Activated CD4-positive, alpha-beta T cell treated with anti-CD3 and anti-CD28 coated beads for 1 hour (primary cell): Measurements from ENCODE around the gene CREM.

Source experiments
- DNase-seq: peaks from one replicate; pipeline ENCODE4 v3.0.0-alpha.2; 2020

CREM gene

DNA sequence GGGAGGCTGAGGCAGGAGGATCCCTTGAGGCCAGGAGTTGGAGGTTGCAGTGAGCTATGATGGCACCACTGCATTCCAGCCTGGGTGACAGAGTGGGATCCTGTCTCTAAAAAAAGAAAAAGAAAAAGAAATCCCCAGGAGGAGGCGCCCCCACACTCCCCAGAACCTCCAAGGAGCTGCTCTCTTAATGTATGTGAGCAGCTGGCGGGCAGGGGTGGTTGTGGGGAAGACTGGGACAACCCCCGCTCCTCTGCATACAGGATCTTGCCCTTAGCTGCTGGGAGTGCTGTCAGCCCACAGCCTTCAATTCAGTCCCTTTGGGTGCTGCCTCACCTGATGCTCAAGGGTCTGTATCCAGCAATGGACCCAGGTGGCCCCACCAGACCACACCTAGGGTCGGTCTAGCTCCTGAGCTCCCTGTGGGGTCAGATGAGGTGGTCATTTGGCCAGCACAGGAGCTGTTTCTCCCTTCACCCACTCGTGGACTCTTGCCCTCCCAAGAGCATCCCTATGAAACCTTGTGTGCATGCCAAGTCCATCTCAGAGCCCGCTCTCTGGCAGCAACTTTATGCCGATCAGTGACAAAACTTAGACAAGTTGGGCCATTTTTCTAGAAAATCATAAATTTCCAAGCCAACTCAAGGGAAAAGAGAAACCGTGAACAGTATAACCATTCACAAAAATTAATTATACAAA is 97.5 kb downstream of the CREM start:
- no peak for DNase-seq

DNA sequence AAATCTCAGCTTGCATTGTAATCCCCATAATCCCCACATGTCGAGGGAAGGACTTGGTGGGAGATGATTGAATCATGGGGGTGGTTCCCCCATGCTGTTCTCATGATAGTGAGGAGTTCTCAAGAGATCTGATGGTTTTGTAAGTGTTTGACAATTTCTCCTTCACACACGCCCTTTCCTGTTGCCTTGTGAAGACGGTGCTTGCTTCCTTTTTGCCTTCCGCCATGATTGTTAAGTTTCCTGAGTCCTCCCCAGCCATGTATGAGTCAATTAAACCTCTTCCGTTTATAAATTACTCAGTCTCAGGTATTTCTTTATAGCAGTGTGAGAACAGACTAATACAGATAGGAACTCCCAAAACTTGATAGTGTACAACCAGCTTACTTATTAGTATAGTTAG is 98.6 kb downstream of the CREM start:
- DNase-seq, result no peak

DNA sequence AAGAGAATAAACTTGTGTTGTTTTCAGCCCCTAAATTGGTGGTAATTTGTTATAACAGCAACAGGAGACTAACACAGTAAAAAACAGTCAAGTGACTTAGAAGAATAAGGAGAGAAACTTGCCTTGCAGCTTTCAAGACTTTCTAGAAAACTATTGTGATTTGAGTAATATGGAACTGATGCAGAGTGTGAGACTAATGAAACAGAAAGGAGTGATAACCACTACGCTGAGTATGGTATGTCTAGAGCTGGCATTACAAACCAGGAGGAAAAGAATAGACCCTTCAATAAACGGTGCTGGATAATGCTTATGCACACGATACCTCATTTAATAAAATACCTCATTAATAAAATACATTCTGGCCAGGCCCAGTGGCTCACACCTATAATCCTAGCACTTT is 99.9 kb downstream of the CREM start:
- DNase-seq, result no peak

DNA sequence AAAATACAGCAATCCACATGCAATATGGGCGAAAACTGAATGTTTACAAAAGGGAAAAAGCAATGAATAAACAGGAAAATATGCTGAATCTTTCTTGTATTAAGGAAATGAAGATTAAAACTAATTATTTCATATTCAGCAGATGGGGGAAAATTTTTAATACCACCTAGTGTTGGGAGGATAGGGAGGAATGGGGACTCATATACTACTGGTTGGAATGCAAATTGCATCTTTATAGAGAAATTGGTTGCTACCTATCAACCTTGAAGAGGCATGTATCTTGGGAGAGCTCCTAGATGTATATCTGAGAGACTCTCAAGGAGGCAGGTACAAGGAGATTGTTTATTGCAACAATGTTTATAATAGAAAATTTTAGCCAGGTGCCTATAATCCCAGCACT is 101.4 kb downstream of the CREM start:
- no peak for DNase-seq

DNA sequence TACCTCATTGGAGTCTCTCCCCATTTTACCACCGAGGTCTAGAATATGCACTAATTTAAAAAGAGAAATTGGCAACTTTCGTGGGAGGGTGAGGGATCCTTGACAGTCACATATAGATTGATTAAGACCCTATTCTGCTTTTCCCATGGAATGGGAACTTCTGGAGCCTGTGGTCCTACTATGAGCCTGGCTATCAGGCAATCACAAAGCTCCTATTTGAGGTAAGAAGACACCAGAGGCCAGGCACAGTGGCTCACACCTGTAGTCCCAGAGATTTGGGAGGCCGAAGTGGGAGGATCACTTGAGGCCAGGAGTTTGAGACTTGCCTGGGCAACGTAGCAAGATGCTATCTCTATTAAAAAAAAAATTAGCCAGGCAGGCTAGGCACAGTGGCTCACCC is 105.0 kb downstream of the CREM start:
- DNase-seq, result no peak

DNA sequence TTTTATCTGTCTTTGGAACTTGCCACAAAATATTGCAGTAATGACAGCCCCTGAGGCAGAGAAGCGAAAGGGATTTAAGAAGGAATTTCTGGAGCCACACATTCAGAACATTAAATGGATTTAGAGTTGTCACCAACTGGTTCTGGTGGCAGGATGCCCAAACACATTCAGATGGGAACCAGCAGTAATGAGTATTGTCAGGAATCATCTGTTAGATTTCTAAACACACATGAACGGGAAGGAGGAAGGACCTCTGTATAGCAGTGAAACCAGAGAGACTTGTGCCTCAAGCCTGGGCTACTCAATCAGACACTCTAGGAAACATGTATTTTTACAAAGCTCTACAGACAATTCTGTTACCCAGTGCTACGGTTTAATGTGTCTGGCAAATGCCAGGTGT is 105.9 kb downstream of the CREM start:
- DNase-seq, result no peak

DNA sequence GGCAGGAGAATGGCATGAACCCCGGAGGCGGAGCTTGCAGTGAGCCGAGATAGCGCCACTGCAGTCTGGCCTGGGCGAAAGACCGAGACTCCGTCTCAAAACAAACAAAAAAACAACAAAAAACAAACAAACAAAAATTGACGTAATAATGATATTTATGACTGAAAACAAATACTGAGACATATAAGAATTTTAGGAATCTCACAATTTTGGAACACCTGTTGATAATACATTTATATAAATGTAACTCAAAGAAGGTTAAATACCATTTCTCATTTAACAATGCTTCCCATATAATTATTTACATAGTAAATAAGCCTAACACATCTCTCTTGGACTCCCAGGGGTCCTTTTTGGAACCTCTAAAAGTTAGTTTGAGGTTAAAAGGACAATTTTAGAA is 107.4 kb downstream of the CREM start:
- DNase-seq, result no peak

DNA sequence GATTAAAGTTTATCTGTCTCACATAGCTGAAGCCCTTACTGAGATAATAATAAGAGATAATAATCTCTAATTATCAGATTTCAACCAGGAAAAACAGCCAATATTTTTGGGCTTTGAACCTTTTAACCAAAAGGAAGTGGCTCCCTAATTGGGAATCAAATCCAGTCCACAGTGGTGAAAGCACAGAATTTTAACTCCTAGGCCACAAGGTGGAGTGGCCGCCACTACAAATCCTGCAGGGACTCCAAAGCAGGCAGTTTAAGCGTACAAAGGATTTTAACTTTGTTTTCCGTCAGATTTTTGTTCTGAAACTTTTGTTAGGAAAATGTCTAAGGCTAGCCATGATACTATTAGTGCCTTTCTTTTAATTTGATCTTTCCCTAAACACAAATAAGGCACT is 110.1 kb downstream of the CREM start:
- no peak for DNase-seq

DNA sequence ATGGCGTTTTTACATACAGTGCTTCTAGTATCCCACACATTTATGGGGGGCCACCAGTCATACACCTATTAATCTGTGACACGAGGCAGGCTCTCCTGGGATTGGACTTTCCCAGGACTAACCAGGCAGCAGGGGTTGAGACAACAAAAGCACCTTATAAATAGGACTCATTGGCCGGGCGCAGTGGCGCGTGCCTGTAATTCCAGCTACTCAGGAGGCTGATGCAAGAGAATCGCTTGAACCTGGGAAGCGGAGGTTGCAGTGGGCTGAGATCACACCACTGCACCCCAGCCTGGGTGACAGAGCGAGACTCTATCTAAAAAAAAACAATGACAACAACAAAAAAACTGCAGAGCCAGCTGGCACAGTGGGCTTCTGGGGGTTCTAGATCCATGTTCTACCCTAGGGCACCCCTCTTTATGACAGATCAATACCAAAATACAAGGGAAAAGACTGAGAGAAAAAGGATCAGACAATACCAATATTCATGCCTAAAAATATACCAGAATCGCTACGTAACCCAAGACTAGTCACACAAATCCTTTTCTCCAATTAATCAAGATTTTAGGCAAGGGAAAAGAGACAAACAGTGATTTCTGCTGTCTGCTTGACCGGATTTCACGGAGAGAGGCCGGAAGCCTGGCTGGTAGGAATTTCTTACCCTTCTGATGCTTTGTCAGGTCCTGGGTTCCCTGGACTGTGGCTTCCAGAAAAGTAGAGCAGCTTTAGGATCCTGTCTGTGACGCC is 111.3 kb downstream of the CREM start:
- DNase-seq, result no peak

DNA sequence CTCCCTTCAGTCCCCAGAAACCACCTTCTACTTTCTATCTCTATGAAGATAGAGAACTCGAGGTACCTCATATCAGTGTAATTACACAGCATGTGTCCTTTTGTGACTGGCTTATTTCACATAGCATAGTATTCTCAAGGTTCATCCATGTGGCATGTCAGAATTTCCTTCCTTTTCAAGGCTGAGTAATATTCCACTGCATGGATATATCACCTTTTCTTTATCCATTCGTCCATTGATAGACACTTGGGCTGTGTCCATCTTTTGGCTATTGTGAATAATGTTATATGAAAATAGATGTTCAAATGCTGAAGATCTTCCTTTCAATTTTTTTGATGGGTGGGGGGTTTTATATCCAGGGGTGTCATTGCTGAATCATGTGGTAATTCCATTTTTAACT is 117.9 kb downstream of the CREM start:
- DNase-seq, result no peak

DNA sequence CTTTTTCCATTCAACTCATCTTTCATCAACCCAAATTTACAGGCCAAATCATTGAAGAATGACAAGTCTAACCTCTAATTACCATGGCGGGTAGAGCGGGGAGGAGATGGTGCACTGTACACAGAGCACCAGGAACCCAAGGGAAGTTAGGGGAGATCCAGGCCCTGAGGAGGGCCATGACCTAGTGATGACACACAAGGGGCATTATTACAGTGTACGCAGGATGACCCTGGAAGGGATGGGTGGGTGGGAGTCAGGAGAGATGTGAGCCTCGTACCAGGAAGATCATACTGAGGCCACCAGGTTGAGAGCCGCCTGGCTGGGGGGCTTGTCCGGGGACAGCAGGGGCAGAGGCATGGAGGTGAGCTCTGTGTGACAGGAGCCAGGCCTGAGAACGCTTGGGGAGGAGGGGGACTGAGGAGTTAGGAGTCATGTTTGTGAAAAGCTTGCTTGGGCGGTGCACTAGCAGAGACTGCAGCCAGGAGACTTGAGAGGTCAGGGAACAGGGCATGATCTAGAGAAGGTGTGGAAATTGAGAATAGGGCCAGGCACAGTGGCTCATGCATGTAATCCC is 120.2 kb downstream of the CREM start:
- no peak for DNase-seq

DNA sequence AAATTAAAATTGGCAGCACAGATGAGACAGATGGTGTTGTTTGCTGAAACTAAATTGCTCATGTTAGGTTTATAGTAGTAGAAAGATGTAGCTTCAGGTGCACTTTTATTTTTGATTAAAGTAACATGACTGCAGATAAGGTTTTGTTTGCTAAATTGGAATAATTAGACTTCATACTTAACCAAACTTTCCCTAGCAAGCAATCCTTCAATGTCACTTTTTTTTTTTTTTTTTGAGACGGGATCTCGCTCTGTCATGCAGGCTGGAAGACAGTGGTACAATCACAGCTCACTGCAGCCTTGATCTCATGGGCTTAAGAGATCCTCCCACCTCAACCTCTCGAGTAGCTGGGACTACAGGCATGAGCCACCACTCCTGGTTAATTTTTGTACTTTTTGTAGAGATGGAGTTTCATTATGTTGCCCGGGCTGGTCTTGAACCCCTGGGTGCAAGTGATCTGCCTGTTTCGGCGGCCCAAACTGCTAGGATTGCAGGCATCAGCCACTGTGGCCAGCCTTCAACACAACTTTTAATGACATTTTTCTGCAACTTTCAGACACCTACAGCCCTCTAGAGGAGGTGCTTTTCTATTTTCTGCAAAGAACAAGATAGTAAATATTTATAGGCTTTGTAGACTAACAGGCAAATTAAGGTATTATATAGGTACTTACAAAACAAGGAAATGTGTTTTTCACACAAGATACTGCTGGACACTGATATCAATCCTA is 124.9 kb downstream of the CREM start:
- no peak for DNase-seq

DNA sequence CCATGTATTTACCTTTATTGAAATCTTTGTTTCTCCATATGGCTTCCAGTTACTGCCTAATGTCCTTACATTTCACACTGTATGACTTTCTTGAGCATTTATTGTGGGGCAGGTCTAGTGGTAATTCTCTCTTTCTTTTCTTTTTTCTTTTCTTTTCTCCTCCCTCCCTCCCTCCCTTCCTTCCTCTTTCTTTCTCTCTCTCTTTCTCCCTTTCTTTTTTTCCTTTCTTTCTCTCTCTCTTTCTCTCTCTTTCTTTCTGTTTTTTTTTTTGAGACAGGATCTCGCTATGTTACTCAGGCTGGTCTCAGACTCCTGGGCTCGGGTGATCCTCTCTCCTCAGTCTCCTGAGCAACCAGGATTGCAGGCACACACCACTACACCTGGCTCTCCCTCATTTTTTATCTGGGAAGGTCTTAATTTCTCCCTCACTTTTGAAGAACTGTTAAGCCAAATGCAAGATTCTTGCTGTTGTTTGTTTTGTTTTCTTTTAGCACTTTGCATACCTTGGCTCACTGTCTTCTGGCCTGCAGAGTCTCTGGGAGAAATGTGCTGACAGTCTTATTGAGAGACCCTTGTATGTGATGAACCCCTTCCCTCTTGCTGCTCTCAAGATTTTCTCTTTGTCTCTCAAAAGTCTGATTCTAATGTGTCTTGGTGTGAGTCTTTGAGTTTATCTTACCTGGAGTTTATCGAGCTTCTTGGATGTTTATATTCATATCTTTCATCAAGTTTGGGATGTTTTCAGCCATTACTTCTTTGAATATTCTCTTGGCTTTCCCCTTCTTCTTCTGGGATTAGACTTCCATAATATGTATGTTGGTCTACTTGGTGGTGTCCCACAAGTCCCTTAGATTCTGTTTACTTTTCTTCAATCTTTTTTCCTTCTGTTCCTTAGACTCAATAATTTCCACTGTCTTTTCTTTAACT is 130.7 kb downstream of the CREM start:
- no peak for DNase-seq

DNA sequence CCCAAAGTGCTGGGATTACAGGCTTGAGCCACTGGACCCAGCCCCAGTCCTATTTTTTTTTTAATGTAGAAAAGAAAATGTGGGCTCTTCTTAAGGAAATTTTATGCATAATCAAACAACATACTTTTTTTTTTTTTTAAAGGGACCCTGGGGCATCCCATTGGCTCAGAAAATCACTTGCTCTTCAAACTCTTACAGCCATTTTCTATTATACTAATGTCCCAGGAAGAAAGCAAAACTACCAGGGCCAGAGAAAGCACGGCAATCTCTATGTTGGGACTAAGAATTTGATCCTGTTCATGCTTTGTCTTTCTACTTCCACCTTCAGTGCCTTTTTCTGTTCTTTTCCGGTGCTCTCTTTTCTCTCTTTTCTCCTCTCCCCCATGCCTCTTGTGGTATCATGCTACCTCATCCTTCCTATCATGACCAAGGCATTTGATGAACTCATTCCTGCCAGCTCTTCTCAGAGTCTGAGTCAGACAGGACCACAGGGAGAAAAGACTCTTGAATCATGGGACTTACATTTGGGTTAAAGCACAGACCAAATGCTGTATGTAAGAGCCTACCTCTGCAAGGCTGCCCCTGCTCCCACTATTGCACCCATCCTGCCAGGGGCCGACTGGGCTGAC is 133.2 kb downstream of the CREM start:
- DNase-seq, result no peak

DNA sequence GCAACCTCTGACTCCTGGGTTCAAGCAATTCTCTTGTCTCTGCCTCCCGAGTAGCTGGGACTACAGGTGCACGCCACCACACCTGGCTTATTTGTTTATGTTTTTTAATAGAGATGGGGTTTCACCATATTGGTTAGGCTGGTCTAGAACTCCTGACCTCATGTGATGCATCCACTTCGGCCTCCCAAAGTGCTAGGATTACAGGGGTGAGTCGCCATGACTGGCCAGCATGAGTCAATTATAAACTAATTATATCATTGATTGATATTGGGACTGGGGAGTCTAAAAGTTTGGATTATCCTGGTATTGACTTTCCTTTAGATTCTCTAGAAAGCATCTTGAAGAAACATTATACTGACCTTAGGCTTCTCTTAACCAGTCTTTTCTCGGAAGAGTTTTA is 135.8 kb downstream of the CREM start:
- no peak for DNase-seq
